ENCODE data around the gene LHFPL5.

GRCh38 chr6:35769211-35769610, 35.9 kb upstream of the LHFPL5 start:
- TF ChIP-seq, protein P1, sequence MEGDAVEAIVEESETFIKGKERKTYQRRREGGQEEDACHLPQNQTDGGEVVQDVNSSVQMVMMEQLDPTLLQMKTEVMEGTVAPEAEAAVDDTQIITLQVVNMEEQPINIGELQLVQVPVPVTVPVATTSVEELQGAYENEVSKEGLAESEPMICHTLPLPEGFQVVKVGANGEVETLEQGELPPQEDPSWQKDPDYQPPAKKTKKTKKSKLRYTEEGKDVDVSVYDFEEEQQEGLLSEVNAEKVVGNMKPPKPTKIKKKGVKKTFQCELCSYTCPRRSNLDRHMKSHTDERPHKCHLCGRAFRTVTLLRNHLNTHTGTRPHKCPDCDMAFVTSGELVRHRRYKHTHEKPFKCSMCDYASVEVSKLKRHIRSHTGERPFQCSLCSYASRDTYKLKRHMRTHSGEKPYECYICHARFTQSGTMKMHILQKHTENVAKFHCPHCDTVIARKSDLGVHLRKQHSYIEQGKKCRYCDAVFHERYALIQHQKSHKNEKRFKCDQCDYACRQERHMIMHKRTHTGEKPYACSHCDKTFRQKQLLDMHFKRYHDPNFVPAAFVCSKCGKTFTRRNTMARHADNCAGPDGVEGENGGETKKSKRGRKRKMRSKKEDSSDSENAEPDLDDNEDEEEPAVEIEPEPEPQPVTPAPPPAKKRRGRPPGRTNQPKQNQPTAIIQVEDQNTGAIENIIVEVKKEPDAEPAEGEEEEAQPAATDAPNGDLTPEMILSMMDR (IDR thresholded peaks at IDR 0.05; ENCODE audit: borderline replicate concordance, extremely low read depth, low read length, poor library complexity, severe bottlenecking): no peak
- no peak for TF ChIP-seq EZH2 (IDR thresholded peaks at IDR 0.05; ENCODE audit: borderline replicate concordance, low read depth, low read length, severe bottlenecking)

Measured in DND-41 (cell line).